ENCODE data around the gene CIB4.

- TF ChIP-seq, protein P1, sequence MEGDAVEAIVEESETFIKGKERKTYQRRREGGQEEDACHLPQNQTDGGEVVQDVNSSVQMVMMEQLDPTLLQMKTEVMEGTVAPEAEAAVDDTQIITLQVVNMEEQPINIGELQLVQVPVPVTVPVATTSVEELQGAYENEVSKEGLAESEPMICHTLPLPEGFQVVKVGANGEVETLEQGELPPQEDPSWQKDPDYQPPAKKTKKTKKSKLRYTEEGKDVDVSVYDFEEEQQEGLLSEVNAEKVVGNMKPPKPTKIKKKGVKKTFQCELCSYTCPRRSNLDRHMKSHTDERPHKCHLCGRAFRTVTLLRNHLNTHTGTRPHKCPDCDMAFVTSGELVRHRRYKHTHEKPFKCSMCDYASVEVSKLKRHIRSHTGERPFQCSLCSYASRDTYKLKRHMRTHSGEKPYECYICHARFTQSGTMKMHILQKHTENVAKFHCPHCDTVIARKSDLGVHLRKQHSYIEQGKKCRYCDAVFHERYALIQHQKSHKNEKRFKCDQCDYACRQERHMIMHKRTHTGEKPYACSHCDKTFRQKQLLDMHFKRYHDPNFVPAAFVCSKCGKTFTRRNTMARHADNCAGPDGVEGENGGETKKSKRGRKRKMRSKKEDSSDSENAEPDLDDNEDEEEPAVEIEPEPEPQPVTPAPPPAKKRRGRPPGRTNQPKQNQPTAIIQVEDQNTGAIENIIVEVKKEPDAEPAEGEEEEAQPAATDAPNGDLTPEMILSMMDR (IDR thresholded peaks at IDR 0.05) = no peak
- no peak for TF ChIP-seq POLR2AphosphoS5 (IDR thresholded peaks at IDR 0.05)
Measured at GRCh38 chr2:26630669-26631360, 10.4 kb downstream of the CIB4 start.

Measured in sigmoid colon (tissue), 4 donors.